Pancreas (tissue), 10 donors: Measurements from ENCODE around the gene SULT4A1. TPM values are rescaled to one million over a fixed set of nuclear protein-coding genes. Genes with fewer than 3 reads are reported as not detected.

Experiments used
- ATAC-seq, 4 donors: fragments of 200-7000 bp; cut with Tn5 transposase; one replicate each; pipeline versions ENCODE4 v1.8.0 to v1.9.1; 2020; ENCODE audit warnings: mild to moderate bottlenecking in 4 of 4, moderate library complexity in 4 of 4
- DNase-seq, 6 donors: peaks; one replicate each; pipeline ENCODE4 v3.0.0-alpha.2; 2020
- FAIRE-seq: peaks from 2 replicates; lab custom pipeline; 2012; peaks lifted over from hg19 to GRCh38; lab: Jason Lieb, UNC
- H3K27ac ChIP-seq, 4 donors: fragments of 200-600 bp; sonication (generic); 1 replicate in 3 of 4; 2 replicates in 1 of 4; pipeline versions ENCODE4 v1.5.0 to v1.8.0; 2020
- H3K27me3 ChIP-seq, 4 donors: fragments of 200-600 bp; one replicate each; pipeline ENCODE4 v1.8.0; 2021
- H3K36me3 ChIP-seq, 3 donors: fragments of 200-600 bp; sonication (generic) in 1 of 3; one replicate each; pipeline versions ENCODE4 v1.5.0 to v1.8.0; 2020 to 2021
- H3K4me1 ChIP-seq, 3 donors: fragments of 200-600 bp; one replicate each; pipeline ENCODE4 v1.8.0; 2021
- H3K4me3 ChIP-seq, 4 donors: fragments of 200-600 bp; sonication (generic) in 2 of 4; one replicate each; pipeline versions ENCODE4 v1.5.0 to v1.8.0; 2020 to 2021
- H3K9me3 ChIP-seq, 4 donors: fragments of 200-600 bp; one replicate each; pipeline ENCODE4 v1.8.0; 2021
- WGBS, 2 donors: extraction: QIAGEN DNeasy Blood & Tissue Kit; methylation state at CpG; one replicate each; pipeline ENCODE4 v1.1.7; 2013; 5-methylcytosine and 5-hydroxymethylcytosine counted together
- intact Hi-C, 3 donors: fragments of 100-400 bp; cut with DNase I; formaldehyde crosslinking; loops; one replicate each; pipeline versions ENCODE4 v1.11.1 to v1.14.2; 2022
- polyA plus RNA-seq, 2 donors: library from polyadenylated mRNA; stranded (reverse); fragments of 200-250 nt; gene quantifications; one replicate each; pipeline ENCODE4 v1.2.3, GENCODE V29; 2013
- total RNA-seq, 6 donors: library from RNA; stranded (reverse); fragmentation: NEBNext Ultra II Directional in 4 of 6; extraction: Animal tissue kit (Norgen Biotek cat#: 25700) in 4 of 6; gene quantifications; one replicate each; pipeline versions ENCODE4 v1.2.1 to v1.2.4, GENCODE V29; 2021 to 2023
- TF ChIP-seq, protein P1 (sequence below), 4 donors: fragments of 200-600 bp; sonication (generic) in 3 of 4; IDR thresholded peaks; one replicate each; pipeline versions ENCODE4 v1.5.0 to v1.8.0; 2021; ENCODE audit warnings: antibody characterized with exemption in 4 of 4
- donor health status: healthy with polysubstance abuse.
- donor health status: DM: no; HTN: no; CAD: no; lungs with moderate emphysema.
- donor health status: DM: no; HTN: no; CAD: no.
- donor health status: control.
- donor health status: control.
- donor health status: Bipolar disorder and iron deficiency.
- donor health status: DM: yes; HTN: yes; CAD: no.
- donor health status: DM: no; HTN: no; CAD: no.
- donor health status: DM: no; HTN: no; CAD: no.
- donor health status: DM: yes; HTN: yes; CAD: no.

Gene SULT4A1
- total and polyA plus RNA-seq, 8 donors, result 0.09 to 5.4 (median 0.37) TPM; not detected in 1

DNA sequence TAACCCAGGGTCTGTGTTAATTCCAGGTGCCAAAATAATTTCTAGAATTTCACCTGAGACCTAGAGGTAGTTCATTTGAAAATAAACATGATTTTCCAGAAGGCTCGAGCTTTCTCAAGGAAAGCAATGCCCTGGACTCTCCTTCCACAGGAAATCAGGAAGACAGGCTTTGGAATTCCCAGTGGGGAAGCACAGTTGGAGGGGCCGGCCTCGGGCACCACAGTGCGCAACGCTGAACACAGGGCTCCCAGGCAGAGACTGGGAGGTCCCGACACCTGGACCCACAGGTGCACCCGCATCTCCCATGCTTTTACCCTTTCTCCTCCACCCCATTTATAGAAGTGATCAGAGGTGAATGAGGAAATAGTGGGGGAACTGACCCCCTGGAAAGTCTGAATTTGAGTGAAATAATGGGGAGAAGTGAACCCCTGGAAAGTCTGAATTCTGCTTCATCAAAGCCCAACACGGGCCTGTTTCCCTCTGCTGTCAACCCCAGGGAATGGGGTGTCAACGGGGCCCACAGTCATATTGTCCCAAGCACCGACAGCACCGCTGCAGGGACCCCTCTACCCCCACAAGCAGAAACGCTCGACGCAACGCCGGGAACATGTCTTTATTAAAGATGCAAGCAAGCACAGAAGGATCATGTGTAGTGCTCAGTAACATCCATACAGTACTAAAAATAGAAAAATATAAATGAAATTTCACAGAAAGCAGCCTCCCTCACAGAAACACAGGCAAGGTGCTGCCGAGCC lies 38.2 kb downstream of the SULT4A1 start:
- H3K27ac ChIP-seq, result peak overlapping the region; percentile 50 to 77 (median 72)
- no peaks in the 10 kb centered on the region for H3K9me3 ChIP-seq
- peaks cover 6 to 15% (median 12%) of the 10 kb centered on the region in 3 donors for H3K4me1 ChIP-seq
- intact Hi-C loops, result loop anchor here in 1 of 3 donors (10.0 kb wide), 1 partner anchor 549 kb away; no protein-coding TSS in a partner anchor
- no peak for FAIRE-seq
- ATAC-seq, result peak; percentile 4 to 40 (median 24)
- 51 to 52% methylated on average over 17 of the region's 17 CpGs for WGBS, 2 donors
- no peaks in the 10 kb centered on the region for H3K36me3 ChIP-seq
- H3K27me3 ChIP-seq, result no peaks in the 10 kb centered on the region
- DNase-seq, result peak in 3 of 6 donors; percentile 11 to 45 (median 35)
- TF ChIP-seq, protein P1, sequence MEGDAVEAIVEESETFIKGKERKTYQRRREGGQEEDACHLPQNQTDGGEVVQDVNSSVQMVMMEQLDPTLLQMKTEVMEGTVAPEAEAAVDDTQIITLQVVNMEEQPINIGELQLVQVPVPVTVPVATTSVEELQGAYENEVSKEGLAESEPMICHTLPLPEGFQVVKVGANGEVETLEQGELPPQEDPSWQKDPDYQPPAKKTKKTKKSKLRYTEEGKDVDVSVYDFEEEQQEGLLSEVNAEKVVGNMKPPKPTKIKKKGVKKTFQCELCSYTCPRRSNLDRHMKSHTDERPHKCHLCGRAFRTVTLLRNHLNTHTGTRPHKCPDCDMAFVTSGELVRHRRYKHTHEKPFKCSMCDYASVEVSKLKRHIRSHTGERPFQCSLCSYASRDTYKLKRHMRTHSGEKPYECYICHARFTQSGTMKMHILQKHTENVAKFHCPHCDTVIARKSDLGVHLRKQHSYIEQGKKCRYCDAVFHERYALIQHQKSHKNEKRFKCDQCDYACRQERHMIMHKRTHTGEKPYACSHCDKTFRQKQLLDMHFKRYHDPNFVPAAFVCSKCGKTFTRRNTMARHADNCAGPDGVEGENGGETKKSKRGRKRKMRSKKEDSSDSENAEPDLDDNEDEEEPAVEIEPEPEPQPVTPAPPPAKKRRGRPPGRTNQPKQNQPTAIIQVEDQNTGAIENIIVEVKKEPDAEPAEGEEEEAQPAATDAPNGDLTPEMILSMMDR (IDR thresholded peaks at IDR 0.05), result no peak
- H3K4me3 ChIP-seq, result no peak overlapping the region

DNA sequence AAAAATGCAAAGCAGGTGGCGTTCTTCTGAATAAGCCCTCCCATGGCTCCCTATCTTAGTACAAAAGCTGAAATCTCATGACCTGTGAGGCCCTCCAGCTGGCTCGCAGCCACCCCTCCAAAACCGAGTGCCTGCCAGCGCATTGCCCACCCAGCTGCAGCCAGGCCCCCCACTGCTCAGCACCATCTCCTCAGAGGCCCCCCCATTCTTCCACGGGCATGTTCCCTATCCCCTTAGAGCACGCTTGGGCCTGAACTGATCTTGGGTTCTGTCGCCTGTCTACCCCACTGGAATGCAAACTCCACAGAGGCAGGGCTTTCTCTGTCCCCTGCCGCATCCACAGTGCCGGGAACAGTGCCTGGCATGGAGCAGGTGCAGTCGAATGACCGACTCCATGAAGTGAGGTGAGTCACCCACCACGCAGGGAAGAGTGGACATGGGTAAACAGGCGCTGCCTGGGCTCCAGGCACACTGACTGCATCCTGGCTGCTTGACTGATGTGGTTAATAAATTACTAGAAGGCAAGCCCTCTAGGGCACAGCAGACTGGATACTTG lies 38.9 kb downstream of the SULT4A1 start:
- Histone ChIP-seq H3K4me3 (no peak overlapping the region), H3K27ac (peak overlapping the region; percentile 50 to 77 (median 72)), H3K36me3 (no peaks in the 10 kb centered on the region), H3K27me3 (no peaks in the 10 kb centered on the region), H3K9me3 (no peaks in the 10 kb centered on the region), H3K4me1 (peaks cover 6 to 15% (median 12%) of the 10 kb centered on the region in 3 donors)
- ATAC-seq (peak; percentile 96 to 97 (median 96)), FAIRE-seq (no peak), DNase-seq (peak; percentile 81 to 94 (median 88))
- intact Hi-C loops, result loop anchor here in 1 of 3 donors (10.0 kb wide), 1 partner anchor 549 kb away; no protein-coding TSS in a partner anchor
- WGBS, 2 donors, result 23 to 29% methylated on average over 13 of the region's 13 CpGs
- TF ChIP-seq, protein P1 (IDR thresholded peaks at IDR 0.05), result no peak

DNA sequence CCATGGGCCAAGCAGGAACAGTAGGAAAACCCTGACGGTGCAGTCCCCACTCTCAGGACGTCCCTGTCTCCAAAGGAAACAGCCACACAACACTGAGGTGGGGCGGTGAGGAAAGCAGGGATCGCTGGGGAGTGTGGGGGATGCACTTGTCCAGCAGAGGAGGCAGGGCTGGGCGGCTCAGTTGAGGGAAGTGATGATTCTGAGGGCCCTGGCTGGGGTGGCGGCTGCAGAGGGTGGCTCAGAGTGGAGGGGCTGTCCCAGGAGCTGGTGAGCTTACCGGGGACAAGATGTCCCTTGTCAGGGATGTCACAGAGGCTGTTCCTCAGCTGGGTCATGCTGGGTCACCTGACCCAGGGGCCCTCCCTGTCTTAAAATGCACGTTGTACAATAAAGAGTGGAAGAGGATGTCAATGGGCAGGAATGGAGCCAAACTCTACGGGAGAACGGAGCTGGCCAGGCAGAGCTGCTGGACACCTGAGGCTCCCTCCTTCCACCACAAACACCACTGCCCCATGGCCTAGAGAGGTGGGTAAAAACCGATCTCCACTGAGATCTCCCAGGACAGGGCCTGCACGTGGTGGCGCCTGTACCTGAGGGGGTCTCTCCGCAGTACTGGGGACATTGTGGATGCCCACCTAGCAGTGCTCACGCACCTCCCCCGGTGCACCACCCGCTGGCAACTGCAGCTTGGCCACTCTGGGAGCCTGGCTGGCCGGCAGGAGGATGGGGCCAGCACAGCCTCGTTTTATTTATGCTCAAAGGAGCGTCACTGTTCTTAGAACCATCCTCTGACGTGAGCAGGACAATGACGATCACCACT lies 40.5 kb downstream of the SULT4A1 start:
- TF ChIP-seq, protein P1 (IDR thresholded peaks at IDR 0.05), result no peak
- Histone ChIP-seq H3K27me3 (no peaks in the 10 kb centered on the region), H3K4me3 (no peak overlapping the region), H3K4me1 (peaks cover 6 to 15% (median 12%) of the 10 kb centered on the region in 3 donors), H3K36me3 (no peaks in the 10 kb centered on the region), H3K27ac (no peak overlapping the region), H3K9me3 (no peaks in the 10 kb centered on the region)
- intact Hi-C loops, result loop anchor here in 1 of 3 donors (10.0 kb wide), 1 partner anchor 547 kb away; no protein-coding TSS in a partner anchor
- WGBS, 2 donors, result 78 to 80% methylated on average over 22 of the region's 22 CpGs
- peak in 1 of 6 donors; percentile 8 for DNase-seq
- ATAC-seq, result no peak
- FAIRE-seq, result no peak

DNA sequence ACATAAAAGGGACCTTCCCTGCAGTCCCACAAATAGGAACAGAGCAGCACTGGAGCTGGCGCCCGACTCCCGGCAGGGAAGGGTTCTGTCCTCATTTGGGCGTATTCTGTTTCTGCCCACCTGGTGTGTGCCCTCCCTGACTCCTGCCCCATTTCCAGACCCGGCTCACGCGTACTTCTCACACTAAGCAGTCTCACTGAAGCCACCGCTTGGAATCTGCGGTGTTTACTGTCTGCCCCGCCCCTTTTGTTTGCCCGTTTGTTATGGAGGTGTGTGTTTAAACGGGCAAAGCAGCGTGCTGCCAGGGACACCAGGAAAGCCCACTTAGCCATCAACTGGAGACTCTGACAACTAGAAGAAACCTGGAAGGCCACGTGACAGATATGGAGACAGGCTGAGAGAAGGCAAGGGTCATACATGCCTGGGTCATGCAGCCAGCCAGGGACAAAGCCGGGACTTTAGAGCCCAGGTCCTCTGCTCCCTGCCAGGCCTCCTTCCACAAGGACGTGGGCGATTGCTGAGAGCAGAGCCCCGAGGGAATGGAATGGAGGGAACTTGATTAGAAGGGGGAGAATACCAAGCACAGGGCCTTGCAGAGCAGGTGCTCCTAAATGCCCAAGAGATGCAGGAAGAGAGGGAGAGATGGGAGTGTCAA lies 41.5 kb downstream of the SULT4A1 start:
- ATAC-seq (no peak), FAIRE-seq (no peak), DNase-seq (peak in 1 of 6 donors; percentile 7)
- Histone ChIP-seq H3K27me3 (no peaks in the 10 kb centered on the region), H3K27ac (no peak overlapping the region), H3K4me1 (peaks cover 6 to 15% (median 12%) of the 10 kb centered on the region in 3 donors), H3K9me3 (no peaks in the 10 kb centered on the region), H3K4me3 (no peak overlapping the region), H3K36me3 (no peaks in the 10 kb centered on the region)
- intact Hi-C loops, result loop anchor here in 1 of 3 donors (10.0 kb wide), 1 partner anchor 546 kb away; no protein-coding TSS in a partner anchor
- TF ChIP-seq, protein P1 (IDR thresholded peaks at IDR 0.05), result no peak
- 40 to 45% methylated on average over 18 of the region's 18 CpGs for WGBS, 2 donors
